ENCODE data around the gene CDH13. TPM values are rescaled to one million over a fixed set of nuclear protein-coding genes. Genes with fewer than 3 reads are reported as not detected.

The CDH13 gene
- total and polyA plus RNA-seq, 2 of the 8 experiments (the other 6 are each of a cell fraction or from before 2014, with no cell fraction given), result 2.3 to 2.4 TPM

- no peak overlapping the region for H3K56ac ChIP-seq (replicated peaks; ENCODE audit: insufficient read length, low read depth, low read length)
- H3K18ac ChIP-seq (ENCODE audit: extremely low read depth, low read length), result no peak overlapping the region
- no peak for FAIRE-seq
- no peak overlapping the region for H2BK5ac ChIP-seq (ENCODE audit: low read depth, low read length)
- H3K36me3 ChIP-seq (ENCODE audit: control insufficient read depth in 2 of 4, insufficient read depth in 4 of 4, low read length in 3 of 4), result no peaks in the 10 kb centered on the region
- no peak overlapping the region for H2BK12ac ChIP-seq (ENCODE audit: low read depth, low read length)
- H2AK5ac ChIP-seq (ENCODE audit: low read depth, low read length), result no peak overlapping the region
- H3K79me2 ChIP-seq (ENCODE audit: control insufficient read depth in 1 of 2, insufficient read depth in 2 of 2, low read length in 2 of 2), result no peaks in the 10 kb centered on the region
- no peak overlapping the region for H3K4me3 ChIP-seq (ENCODE audit: extremely low read depth in 1 of 4, insufficient read depth in 2 of 4, low read depth in 3 of 4, low read length in 4 of 4)
- CTCF ChIA-PET (ENCODE audit: partially characterized antibody), result interaction anchor here (1.3 kb wide), 1 partner anchor 354 kb away, joined by 4 read pairs; no protein-coding TSS in a partner anchor
- peaks cover 6% of the 10 kb centered on the region; the same call in 1 of the 2 replicates for H3K23me2 ChIP-seq (ENCODE audit: low read depth, low read length)
- no peak for DNase-seq (ENCODE audit: low read depth in 1 of 2, low spot score in 2 of 2)
- H3K27ac ChIP-seq (ENCODE audit: low read depth, low read length), result no peak overlapping the region
- no peak overlapping the region for H3K4ac ChIP-seq (replicated peaks; ENCODE audit: insufficient read length, low read depth, low read length)
- 94% methylated on average over 5 of the region's 5 CpGs; no CpG with 5 or more reads in 1 of the 2 experiments for WGBS, 2 experiments (ENCODE audit: extremely low coverage in 1 of 2, insufficient coverage in 1 of 2, insufficient read length in 1 of 2, insufficient replicate concordance in 2 of 2, low coverage in 1 of 2, low lambda C conversion rate in 2 of 2, missing lambda C conversion rate in 1 of 2)
- POLR2A ChIA-PET (ENCODE audit: partially characterized antibody), result no interaction called here
- no peak overlapping the region for H2BK15ac ChIP-seq (ENCODE audit: low read length)
- no peaks in the 10 kb centered on the region for H3K4me1 ChIP-seq (replicated peaks in 1 of 4; ENCODE audit: control insufficient read depth in 3 of 4, insufficient read depth in 4 of 4, low read length in 3 of 4)
- no peak overlapping the region for H3K23ac ChIP-seq (ENCODE audit: insufficient read length)
- H3K4me2 ChIP-seq (ENCODE audit: insufficient read depth in 1 of 2, low read depth in 2 of 2, low read length in 2 of 2), result no peak overlapping the region
- TF ChIP-seq MAFK (IDR thresholded peaks at IDR 0.05; ENCODE audit: low read depth, low read length) (peak; percentile 84), CBX8 (IDR thresholded peaks at IDR 0.05; ENCODE audit: borderline replicate concordance, low read depth, low read length) (no peak)
- H2BK20ac ChIP-seq (ENCODE audit: low read length), result no peak overlapping the region
- H3K27me3 ChIP-seq (replicated peaks in 1 of 4; ENCODE audit: control insufficient read depth in 3 of 4, extremely low read depth in 1 of 4, insufficient read depth in 3 of 4, low read length in 3 of 4), result no peaks in the 10 kb centered on the region; a peak in 1 of 7 replicates
- peaks cover 0 to 2% of the 10 kb centered on the region in 2 experiments for H4K20me1 ChIP-seq (replicated peaks in 1 of 2; ENCODE audit: control insufficient read depth in 1 of 2, insufficient read depth in 2 of 2, low read length in 2 of 2)
- no peak overlapping the region for H2BK120ac ChIP-seq (replicated peaks; ENCODE audit: low read depth, low read length)
- no peaks in the 10 kb centered on the region for H3K9me3 ChIP-seq (ENCODE audit: insufficient read depth in 2 of 2, low read depth in 1 of 2, low read length in 1 of 2)
- H3K79me1 ChIP-seq (ENCODE audit: low read depth, low read length), result no peaks in the 10 kb centered on the region
- no peak overlapping the region for H4K91ac ChIP-seq (replicated peaks; ENCODE audit: insufficient read length, low read length)
- H2AFZ ChIP-seq (ENCODE audit: low read length), result no peak overlapping the region
- H3K9ac ChIP-seq (replicated peaks in 1 of 4; ENCODE audit: extremely low read depth in 1 of 4, low read depth in 3 of 4, low read length in 3 of 4), result no peak overlapping the region
- no peak overlapping the region for H4K5ac ChIP-seq (ENCODE audit: insufficient read length, low read depth, low read length)
- H4K8ac ChIP-seq (ENCODE audit: extremely low read depth, insufficient read depth, low read length), result no peak overlapping the region
- no peak overlapping the region for H3K14ac ChIP-seq (ENCODE audit: insufficient read length)
These were observed 366.6 kb downstream of the CDH13 start for GRCh38 chr16:82993415-82993814.
